CD4-positive, CD25-positive, alpha-beta regulatory T cell (primary cell): ENCODE results near the gene MBLAC1. TPM values are rescaled to one million over a fixed set of nuclear protein-coding genes. Genes with fewer than 3 reads are reported as not detected.
A peak's percentile ranks its signal among the peaks of the same experiment; 100 is the strongest.

Experiments used
- ATAC-seq, 2 donors: fragments of 150-1000 bp; cut with Tn5 transposase; one replicate each; pipeline ENCODE4 v1.10.0; 2021; ENCODE audit warnings: low read depth in 2 of 2, moderate number of reproducible peaks in 2 of 2, moderate library complexity in 1 of 2
- DNase-seq, 3 donors: peaks; one replicate each; pipeline versions ENCODE4 v3.0.0 to v3.0.0-alpha.2; 2012 to 2022; ENCODE audit warnings: mixed read lengths in 1 of 3
- H3K27ac ChIP-seq: one replicate; pipeline ENCODE4 v1.7.0; 2013; ENCODE audit warnings: mild to moderate bottlenecking, low read length; ENCODE audit not compliant: insufficient read depth, poor library complexity, severe bottlenecking
- H3K27me3 ChIP-seq: one replicate; pipeline ENCODE4 v1.7.0; 2013; ENCODE audit warnings: low read length; ENCODE audit not compliant: control insufficient read depth, insufficient read depth
- H3K36me3 ChIP-seq: one replicate; pipeline ENCODE4 v1.7.0; 2013; ENCODE audit warnings: mild to moderate bottlenecking, low read length, moderate library complexity; ENCODE audit not compliant: control insufficient read depth, insufficient read depth
- H3K4me1 ChIP-seq: 2 replicates; pipeline ENCODE4 v1.7.0; 2013; ENCODE audit warnings: mild to moderate bottlenecking, low read length; ENCODE audit not compliant: insufficient read depth, control insufficient read depth, poor library complexity, severe bottlenecking
- H3K4me3 ChIP-seq: one replicate; pipeline ENCODE4 v1.7.0; 2013; ENCODE audit warnings: low read depth, mild to moderate bottlenecking, low read length, moderate library complexity
- H3K9me3 ChIP-seq, 2 experiments: 1 replicate in 1 of 2; 2 replicates in 1 of 2; pipeline ENCODE4 v1.7.0; 2013; ENCODE audit warnings: low read length in 2 of 2, mild to moderate bottlenecking in 1 of 2, moderate library complexity in 1 of 2; ENCODE audit not compliant: control insufficient read depth in 2 of 2
- H3K27ac Mint-ChIP-seq, 3 donors: one replicate each; pipeline ENCODE4 v1.8.0; 2020 to 2022; ENCODE audit warnings: mild to moderate bottlenecking in 3 of 3, mixed read lengths in 3 of 3, moderate library complexity in 2 of 3
- H3K27me3 Mint-ChIP-seq: one replicate; pipeline ENCODE4 v1.8.0; 2022; ENCODE audit warnings: mild to moderate bottlenecking, mixed read lengths
- H3K36me3 Mint-ChIP-seq: one replicate; pipeline ENCODE4 v1.8.0; 2020; ENCODE audit warnings: mixed read lengths
- H3K4me1 Mint-ChIP-seq, 4 donors: one replicate each; pipeline ENCODE4 v1.8.0; 2020 to 2022; ENCODE audit warnings: mixed read lengths in 4 of 4, mild to moderate bottlenecking in 1 of 4
- H3K4me3 Mint-ChIP-seq, 4 donors: one replicate each; pipeline ENCODE4 v1.8.0; 2020 to 2022; ENCODE audit warnings: mild to moderate bottlenecking in 4 of 4, mixed read lengths in 4 of 4, moderate library complexity in 3 of 4
- H3K9me3 Mint-ChIP-seq, 7 donors: one replicate each; pipeline ENCODE4 v1.8.0; 2020 to 2022; ENCODE audit warnings: mixed read lengths in 7 of 7, mild to moderate bottlenecking in 3 of 7, moderate library complexity in 2 of 7
- polyA plus RNA-seq, 4 donors: library from polyadenylated mRNA; unstranded; fragments of 300-500 nt; fragmentation: Illumina TruSeq; gene quantifications; one replicate each; pipeline ENCODE4 v1.2.3, GENCODE V29; 2021
- total RNA-seq: library from RNA; stranded (reverse); gene quantifications from one replicate; pipeline ENCODE4 v1.2.3, GENCODE V29; 2022

The MBLAC1 gene
- total and polyA plus RNA-seq, 5 donors from 2014 or later: 1.6 to 4.0 (median 2.3) TPM

GRCh38 chr7:100171840-100172239, 45.1 kb downstream of the MBLAC1 start:
- Histone ChIP-seq H3K4me3 (no peak overlapping the region), H3K4me1 (peaks cover 55% of the 10 kb centered on the region), H3K27ac (peak overlapping the region; percentile 19), H3K36me3 (no peaks in the 10 kb centered on the region), H3K27me3 (no peaks in the 10 kb centered on the region), H3K9me3 (no peaks in the 10 kb centered on the region)
- H3K36me3 Mint-ChIP-seq: no peaks in the 10 kb centered on the region
- H3K27me3 Mint-ChIP-seq: peaks cover 46% of the 10 kb centered on the region
- DNase-seq (peak in 1 of 3 donors; percentile 27), ATAC-seq (no peak)
- H3K4me3 Mint-ChIP-seq: peak overlapping the region; percentile 50 to 87 (median 74)
- no peaks in the 10 kb centered on the region for H3K9me3 Mint-ChIP-seq
- H3K27ac Mint-ChIP-seq: peak overlapping the region in 1 of 3 donors; percentile 90
- peaks cover 3 to 69% (median 41%) of the 10 kb centered on the region in 4 donors for H3K4me1 Mint-ChIP-seq

DNA sequence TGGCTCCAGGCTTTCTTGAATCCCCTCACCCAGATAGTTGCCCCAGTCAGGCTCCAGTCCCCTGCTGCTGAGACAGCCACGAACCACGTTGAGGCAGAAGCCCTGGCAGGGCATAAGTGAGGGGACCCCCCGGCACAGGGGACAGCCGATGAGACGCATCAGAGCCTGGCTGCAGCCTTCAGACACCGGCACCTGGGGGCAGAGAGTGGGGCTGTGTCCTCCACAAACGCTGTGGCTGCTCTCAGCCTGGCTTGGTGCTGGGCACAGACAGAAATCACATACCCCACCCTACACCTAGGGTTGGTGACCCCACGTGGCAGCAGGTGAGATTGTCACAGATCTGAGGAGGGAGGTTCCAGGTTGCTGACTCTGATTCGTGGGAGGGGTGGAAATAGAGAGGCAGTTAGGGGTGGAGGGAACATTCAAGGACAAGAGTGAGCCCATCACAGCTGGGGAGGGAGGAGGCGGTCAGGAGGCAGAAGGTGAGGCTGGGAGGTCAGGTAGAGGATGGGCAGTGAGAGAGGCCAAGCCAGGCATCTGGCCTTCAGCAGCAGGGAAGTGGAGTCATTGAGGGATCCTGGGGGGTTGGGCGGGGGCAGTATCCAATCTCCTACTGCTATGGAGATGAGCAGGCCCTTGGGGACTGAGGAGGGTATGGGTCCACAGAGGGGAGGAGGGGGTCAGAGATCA, 47.2 kb downstream of the MBLAC1 start:
- no peaks in the 10 kb centered on the region for H3K36me3 ChIP-seq
- peaks cover 44% of the 10 kb centered on the region for H3K4me1 ChIP-seq
- no peak for ATAC-seq
- peaks cover 3 to 60% (median 25%) of the 10 kb centered on the region in 4 donors for H3K4me1 Mint-ChIP-seq
- H3K4me3 ChIP-seq: no peak overlapping the region
- peaks cover 0 to 2% (median 0%) of the 10 kb centered on the region in 7 donors for H3K9me3 Mint-ChIP-seq
- no peaks in the 10 kb centered on the region for H3K27me3 ChIP-seq
- H3K36me3 Mint-ChIP-seq: no peaks in the 10 kb centered on the region
- peak overlapping the region in 2 of 4 donors; percentile 2 to 56 for H3K4me3 Mint-ChIP-seq
- peaks cover 0 to 4% of the 10 kb centered on the region in 2 experiments for H3K9me3 ChIP-seq
- no peak overlapping the region for H3K27ac ChIP-seq
- DNase-seq: no peak
- peak overlapping the region in 2 of 3 donors; percentile 52 to 74 for H3K27ac Mint-ChIP-seq
- peaks cover 31% of the 10 kb centered on the region for H3K27me3 Mint-ChIP-seq

- Mint-ChIP-seq H3K36me3 (no peaks in the 10 kb centered on the region), H3K9me3 (peaks cover 0 to 2% (median 0%) of the 10 kb centered on the region in 7 donors), H3K27me3 (peaks cover 24% of the 10 kb centered on the region), H3K27ac (peak overlapping the region in 1 of 3 donors; percentile 27), H3K4me3 (peak overlapping the region in 2 of 4 donors; percentile 37 to 53), H3K4me1 (peaks cover 3 to 60% (median 23%) of the 10 kb centered on the region in 4 donors)
- Histone ChIP-seq H3K4me1 (peaks cover 41% of the 10 kb centered on the region), H3K9me3 (peaks cover 0 to 4% of the 10 kb centered on the region in 2 experiments), H3K27me3 (no peaks in the 10 kb centered on the region), H3K4me3 (no peak overlapping the region), H3K27ac (no peak overlapping the region), H3K36me3 (no peaks in the 10 kb centered on the region)
- DNase-seq: no peak
- ATAC-seq: no peak
Observed at GRCh38 chr7:100174582-100174981, 47.8 kb downstream of the MBLAC1 start.

GRCh38 chr7:100175296-100175935, 48.6 kb downstream of the MBLAC1 start:
- H3K4me1 Mint-ChIP-seq: peaks cover 3 to 59% (median 24%) of the 10 kb centered on the region in 4 donors

GRCh38 chr7:100176096-100177044, 49.6 kb downstream of the MBLAC1 start:
- peaks cover 17% of the 10 kb centered on the region for H3K27me3 Mint-ChIP-seq
- DNase-seq (no peak), ATAC-seq (no peak)
- H3K27ac Mint-ChIP-seq: peak overlapping the region; percentile 35 to 87 (median 83)
- Histone ChIP-seq H3K4me3 (no peak overlapping the region), H3K4me1 (peaks cover 35% of the 10 kb centered on the region), H3K27ac (peak overlapping the region; percentile 55), H3K9me3 (peaks cover 0 to 4% of the 10 kb centered on the region in 2 experiments), H3K27me3 (no peaks in the 10 kb centered on the region), H3K36me3 (no peaks in the 10 kb centered on the region)
- peaks cover 0 to 8% (median 0%) of the 10 kb centered on the region in 7 donors for H3K9me3 Mint-ChIP-seq
- H3K36me3 Mint-ChIP-seq: no peaks in the 10 kb centered on the region
- peak overlapping the region; percentile 74 to 89 (median 80) for H3K4me3 Mint-ChIP-seq
- H3K4me1 Mint-ChIP-seq: peaks cover 3 to 62% (median 29%) of the 10 kb centered on the region in 4 donors

More at GRCh38 chr7:100175296-100175935, 48.6 kb downstream of the MBLAC1 start:
- no peaks in the 10 kb centered on the region for H3K36me3 Mint-ChIP-seq
- Histone ChIP-seq H3K27ac (no peak overlapping the region), H3K9me3 (peaks cover 0 to 4% of the 10 kb centered on the region in 2 experiments), H3K36me3 (no peaks in the 10 kb centered on the region), H3K4me3 (no peak overlapping the region), H3K4me1 (peaks cover 39% of the 10 kb centered on the region), H3K27me3 (no peaks in the 10 kb centered on the region)
- ATAC-seq (no peak), DNase-seq (no peak)
- H3K27me3 Mint-ChIP-seq: peaks cover 17% of the 10 kb centered on the region
- peak overlapping the region in 3 of 4 donors; percentile 53 to 66 (median 66) for H3K4me3 Mint-ChIP-seq
- peak overlapping the region in 2 of 3 donors; percentile 47 to 83 for H3K27ac Mint-ChIP-seq
- peaks cover 0 to 2% (median 0%) of the 10 kb centered on the region in 7 donors for H3K9me3 Mint-ChIP-seq

DNA sequence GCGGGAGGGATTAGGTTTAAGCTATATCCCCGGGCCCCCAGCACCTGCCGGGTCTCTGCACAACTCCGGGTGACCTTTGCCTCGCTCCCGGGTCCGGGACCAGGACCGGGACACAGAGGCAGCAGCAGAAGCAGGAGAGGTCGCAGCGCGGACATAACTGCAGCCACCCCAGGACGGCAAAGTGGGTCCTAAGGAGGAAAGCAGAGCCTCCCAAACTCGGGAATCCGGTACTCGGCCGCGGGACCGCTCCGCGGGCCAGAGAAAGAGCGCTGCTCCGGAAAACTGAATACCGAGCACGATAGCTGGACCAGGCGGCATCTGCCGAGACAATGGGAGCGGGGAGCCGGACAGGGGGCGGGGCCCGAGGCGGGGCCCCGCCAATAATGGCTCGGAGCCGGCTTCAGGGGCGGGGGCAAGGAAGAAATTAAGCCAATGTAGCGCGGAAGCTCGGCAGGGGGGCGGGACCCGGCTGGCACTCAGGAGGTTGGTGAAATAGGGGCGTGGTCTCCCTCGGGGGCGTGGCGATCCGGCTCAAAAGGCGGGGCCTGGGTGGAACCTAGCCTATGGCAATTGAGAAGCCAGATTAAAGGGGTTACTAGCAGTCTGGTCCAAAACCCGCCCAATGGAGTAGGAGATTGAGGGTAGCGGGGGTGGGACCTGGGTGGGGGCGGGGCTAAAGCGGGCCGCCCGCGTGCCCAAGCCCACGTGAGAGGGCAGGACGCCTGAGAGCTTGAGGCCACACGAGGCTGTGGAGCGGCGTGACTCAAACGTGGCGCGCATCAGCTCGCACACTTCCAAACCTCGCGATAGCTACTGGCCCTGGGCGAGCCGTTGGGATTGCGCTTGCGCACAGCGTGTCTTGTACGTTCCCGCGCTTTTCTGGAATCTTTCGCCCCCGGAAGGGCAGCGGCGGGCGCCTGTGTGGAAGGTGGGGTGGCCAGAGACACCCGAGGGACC, 50.6 kb downstream of the MBLAC1 start, which contains the start of the genes GPC2 and STAG3:
Gene GPC2 (minus strand): TSS at position 337 of the 957 bp plus-strand sequence. CDS start 182 bp downstream, at position 155.
Gene STAG3 (plus strand): TSS at position 874 of the 957 bp plus-strand sequence. CDS start 2,639 bp downstream, outside the sequence.
- peaks cover 8 to 65% (median 36%) of the 10 kb centered on the region in 4 donors for H3K4me1 Mint-ChIP-seq

More for the DNA sequence above, 50.6 kb downstream of the MBLAC1 start, which contains the start of the genes GPC2 and STAG3:
- Histone ChIP-seq H3K9me3 (peaks cover 0 to 4% of the 10 kb centered on the region in 2 experiments), H3K4me1 (peaks cover 27% of the 10 kb centered on the region), H3K27ac (peak within 1 kb of the TSS; percentile 55), H3K4me3 (peak within 1 kb of the TSS; percentile 51), H3K36me3 (no peaks in the 10 kb centered on the region), H3K27me3 (no peaks in the 10 kb centered on the region)
- peak within 1 kb of the TSS; percentile 74 to 89 (median 80) for H3K4me3 Mint-ChIP-seq
- no peaks in the 10 kb centered on the region for H3K36me3 Mint-ChIP-seq
- peaks cover 17% of the 10 kb centered on the region for H3K27me3 Mint-ChIP-seq
- peaks cover 0 to 9% (median 0%) of the 10 kb centered on the region in 7 donors for H3K9me3 Mint-ChIP-seq
- peak within 1 kb of the TSS; percentile 35 to 87 (median 83) for H3K27ac Mint-ChIP-seq
- ATAC-seq: peak; percentile 83 to 87
- peak; percentile 95 to 97 (median 95) for DNase-seq
